Ascending aorta (tissue), 2 donors: ENCODE measurements around the gene WAC. TPM values are rescaled to one million over a fixed set of nuclear protein-coding genes. Genes with fewer than 3 reads are reported as not detected.

ENCODE experiments used
- DNase-seq, 2 donors: peaks; one replicate each; pipeline ENCODE4 v3.0.0-alpha.2; 2019; ENCODE audit warnings: low spot score in 2 of 2
- H3K27ac ChIP-seq, 2 donors: fragments of 200-600 bp; sonication (generic); one replicate each; pipeline ENCODE4 v1.5.1; 2016 to 2017; ENCODE audit warnings: mild to moderate bottlenecking in 1 of 2
- H3K27me3 ChIP-seq: fragments of 200-600 bp; sonication (generic); one replicate; pipeline ENCODE4 v1.5.1; 2017
- H3K36me3 ChIP-seq, 2 donors: fragments of 200-600 bp; sonication (generic); one replicate each; pipeline ENCODE4 v1.5.1; 2016
- H3K4me1 ChIP-seq, 2 donors: fragments of 200-600 bp; sonication (generic); one replicate each; pipeline ENCODE4 v1.5.1; 2016 to 2017; ENCODE audit warnings: mild to moderate bottlenecking in 1 of 2
- H3K4me3 ChIP-seq, 2 donors: fragments of 200-600 bp; sonication (generic); one replicate each; pipeline ENCODE4 v1.5.1; 2016 to 2017; ENCODE audit warnings: mild to moderate bottlenecking in 1 of 2
- H3K9me3 ChIP-seq, 2 donors: fragments of 200-600 bp; sonication (generic); one replicate each; pipeline ENCODE4 v1.5.1; 2016
- intact Hi-C: fragments of 100-400 bp; cut with DNase I; formaldehyde crosslinking; loops from one replicate; pipeline ENCODE4 v1.15.1; 2023
- total RNA-seq: library from RNA; depleted of rRNA; stranded (reverse); fragments of >200 nt; gene quantifications from one replicate; pipeline ENCODE4 v1.1.0, GENCODE V29; 2016
- TF ChIP-seq, protein P1 (sequence below), 3 experiments: fragments of 200-600 bp in 2 of 3; fragments of 450-650 bp in 1 of 3; sonication (generic) in 2 of 3; IDR thresholded peaks; one replicate each; pipeline ENCODE4 v1.5.1; 2016 to 2019; ENCODE audit warnings: antibody characterized with exemption in 3 of 3, mild to moderate bottlenecking in 1 of 3, moderate library complexity in 1 of 3

WAC gene
- total RNA-seq, 1 donor from 2014 or later, result 30.5 TPM

DNA sequence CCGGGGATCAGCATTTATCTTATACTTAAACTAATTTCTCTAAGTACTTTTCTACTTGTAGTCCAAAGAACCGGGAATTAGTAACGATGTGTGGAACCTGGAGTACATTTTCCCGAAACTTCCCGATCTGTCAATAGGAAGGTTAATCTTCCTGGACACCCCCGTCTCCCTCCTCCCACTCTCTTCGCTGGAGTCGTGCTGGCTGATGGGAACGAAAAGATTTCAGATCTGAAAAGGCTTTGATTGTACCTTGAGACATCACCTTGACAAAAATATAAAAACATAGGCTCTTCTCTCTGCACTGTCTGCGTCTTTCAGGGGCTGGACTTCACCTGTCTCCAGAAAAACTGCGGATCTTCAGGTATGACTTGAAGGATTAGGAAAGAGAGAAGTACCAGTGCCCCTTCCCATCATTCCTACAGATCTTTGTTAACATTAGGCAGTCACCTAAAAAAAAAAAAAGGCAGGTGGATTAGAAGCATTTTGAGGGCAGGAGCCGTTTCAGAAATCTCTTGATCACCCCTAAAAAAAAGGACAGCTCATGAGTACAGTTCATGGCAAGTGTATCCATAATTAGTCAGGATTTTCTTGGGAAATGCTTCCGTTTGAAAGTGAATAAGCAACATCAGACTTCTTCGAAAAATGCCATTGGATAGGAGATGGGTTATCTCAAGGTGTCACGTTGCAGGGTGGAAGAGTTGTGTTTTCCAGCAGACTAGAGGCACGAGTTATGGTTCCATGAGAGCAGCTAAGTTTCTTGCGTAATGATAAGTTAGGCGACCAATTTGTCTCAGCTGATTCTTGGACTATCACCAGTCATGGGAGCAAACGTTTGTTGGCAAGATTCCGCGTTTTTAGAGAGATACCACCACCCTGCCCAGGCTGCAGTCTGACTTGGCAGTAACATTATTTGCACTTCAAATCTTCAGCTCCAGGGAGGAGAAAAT is 136.6 kb downstream of the WAC start:
- Histone ChIP-seq H3K27me3 (no peaks in the 10 kb centered on the region), H3K9me3 (no peaks in the 10 kb centered on the region), H3K36me3 (no peaks in the 10 kb centered on the region), H3K27ac (peak overlapping the region in 1 of 2 donors; percentile 13), H3K4me1 (peaks cover 0 to 5% of the 10 kb centered on the region in 2 donors), H3K4me3 (peak overlapping the region; percentile 63 to 64)
- intact Hi-C loops, result loop anchor here (10.0 kb wide), 1 partner anchor 775 kb away; no protein-coding TSS in a partner anchor
- no peak for DNase-seq
- TF ChIP-seq, protein P1, sequence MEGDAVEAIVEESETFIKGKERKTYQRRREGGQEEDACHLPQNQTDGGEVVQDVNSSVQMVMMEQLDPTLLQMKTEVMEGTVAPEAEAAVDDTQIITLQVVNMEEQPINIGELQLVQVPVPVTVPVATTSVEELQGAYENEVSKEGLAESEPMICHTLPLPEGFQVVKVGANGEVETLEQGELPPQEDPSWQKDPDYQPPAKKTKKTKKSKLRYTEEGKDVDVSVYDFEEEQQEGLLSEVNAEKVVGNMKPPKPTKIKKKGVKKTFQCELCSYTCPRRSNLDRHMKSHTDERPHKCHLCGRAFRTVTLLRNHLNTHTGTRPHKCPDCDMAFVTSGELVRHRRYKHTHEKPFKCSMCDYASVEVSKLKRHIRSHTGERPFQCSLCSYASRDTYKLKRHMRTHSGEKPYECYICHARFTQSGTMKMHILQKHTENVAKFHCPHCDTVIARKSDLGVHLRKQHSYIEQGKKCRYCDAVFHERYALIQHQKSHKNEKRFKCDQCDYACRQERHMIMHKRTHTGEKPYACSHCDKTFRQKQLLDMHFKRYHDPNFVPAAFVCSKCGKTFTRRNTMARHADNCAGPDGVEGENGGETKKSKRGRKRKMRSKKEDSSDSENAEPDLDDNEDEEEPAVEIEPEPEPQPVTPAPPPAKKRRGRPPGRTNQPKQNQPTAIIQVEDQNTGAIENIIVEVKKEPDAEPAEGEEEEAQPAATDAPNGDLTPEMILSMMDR (IDR thresholded peaks at IDR 0.05), result no peak

Other genes starting within 250 kb of the WAC start
- 43.9 TPM for gene MPP7, start 230.1 kb upstream of the WAC start, total RNA-seq
- 16.3 TPM for gene BAMBI, start 144.4 kb downstream of the WAC start, total RNA-seq